HepG2 (cell line): Measurements from ENCODE around the gene MYH15.

ENCODE experiments used
- ATF1 ChIP-seq: IDR thresholded peaks from 2 replicates; pipeline ENCODE4 v1.6.1; 2016; ENCODE audit warnings: mild to moderate bottlenecking, control low read depth
- RAD51 ChIP-seq: fragments of 450-650 bp; IDR thresholded peaks from 2 replicates; pipeline ENCODE4 v1.6.1; 2016; ENCODE audit warnings: borderline replicate concordance
- SAFB2 ChIP-seq: sonication (generic); formaldehyde crosslinking; IDR thresholded peaks from 2 replicates; pipeline ENCODE4 v1.5.1; 2020; ENCODE audit warnings: missing genetic modification reagents, low read depth, mild to moderate bottlenecking, borderline replicate concordance
- ZFP91 ChIP-seq: sonication (generic); formaldehyde crosslinking; IDR thresholded peaks from 2 replicates; pipeline ENCODE4 v1.9.0; 2022; ENCODE audit warnings: missing genetic modification reagents, mild to moderate bottlenecking, borderline replicate concordance
- ZNF143 ChIP-seq: sonication (generic); formaldehyde crosslinking; IDR thresholded peaks from 2 replicates; pipeline ENCODE4 v1.4.0; 2020; ENCODE audit warnings: missing genetic modification reagents

DNA sequence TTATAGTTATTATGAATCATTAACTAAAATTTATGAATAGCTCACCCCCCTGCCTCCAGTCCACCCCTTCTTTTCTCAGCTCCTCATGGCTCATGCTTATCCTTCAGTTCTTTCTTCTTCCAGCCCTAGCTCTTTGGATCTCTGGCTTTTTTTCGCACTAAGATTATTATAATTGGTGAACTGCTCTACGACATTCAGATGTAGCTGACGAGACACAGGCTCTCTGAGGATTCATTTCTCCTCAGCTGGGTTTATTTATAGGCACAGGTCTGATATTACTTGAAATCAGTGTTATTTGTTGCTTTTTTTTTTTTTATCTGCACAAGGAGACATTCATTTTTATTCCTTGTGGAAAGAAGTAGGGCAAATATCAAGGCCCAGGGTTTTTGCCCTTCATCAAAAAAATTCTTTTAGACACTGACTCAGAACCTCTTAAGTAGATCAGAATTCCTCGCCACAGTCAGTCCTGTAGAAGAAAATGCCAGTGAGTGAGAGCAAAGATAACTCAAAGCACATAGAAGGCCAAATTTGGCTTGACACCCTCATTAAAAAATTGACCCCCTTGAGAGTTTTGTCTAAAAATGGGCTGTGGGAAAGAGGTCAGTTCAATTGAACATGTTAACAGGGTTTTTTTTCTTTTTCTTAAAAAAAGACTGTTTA is 106.6 kb downstream of the MYH15 start:
- TF ChIP-seq SAFB2 (CRISPR knock-in tag): no peak
- TF ChIP-seq RAD51: no peak
- TF ChIP-seq ATF1 (CRISPR knock-in tag): no peak
- no peak for TF ChIP-seq ZFP91
- no peak for TF ChIP-seq ZNF143
